ENCODE measurements around the gene SYTL2. TPM values are rescaled to one million over a fixed set of nuclear protein-coding genes. Genes with fewer than 3 reads are reported as not detected.
A peak's percentile ranks its signal among the peaks of the same experiment; 100 is the strongest.

The SYTL2 gene
- total and polyA plus RNA-seq, 4 donors: 24.0 to 34.7 (median 26.5) TPM

DNA sequence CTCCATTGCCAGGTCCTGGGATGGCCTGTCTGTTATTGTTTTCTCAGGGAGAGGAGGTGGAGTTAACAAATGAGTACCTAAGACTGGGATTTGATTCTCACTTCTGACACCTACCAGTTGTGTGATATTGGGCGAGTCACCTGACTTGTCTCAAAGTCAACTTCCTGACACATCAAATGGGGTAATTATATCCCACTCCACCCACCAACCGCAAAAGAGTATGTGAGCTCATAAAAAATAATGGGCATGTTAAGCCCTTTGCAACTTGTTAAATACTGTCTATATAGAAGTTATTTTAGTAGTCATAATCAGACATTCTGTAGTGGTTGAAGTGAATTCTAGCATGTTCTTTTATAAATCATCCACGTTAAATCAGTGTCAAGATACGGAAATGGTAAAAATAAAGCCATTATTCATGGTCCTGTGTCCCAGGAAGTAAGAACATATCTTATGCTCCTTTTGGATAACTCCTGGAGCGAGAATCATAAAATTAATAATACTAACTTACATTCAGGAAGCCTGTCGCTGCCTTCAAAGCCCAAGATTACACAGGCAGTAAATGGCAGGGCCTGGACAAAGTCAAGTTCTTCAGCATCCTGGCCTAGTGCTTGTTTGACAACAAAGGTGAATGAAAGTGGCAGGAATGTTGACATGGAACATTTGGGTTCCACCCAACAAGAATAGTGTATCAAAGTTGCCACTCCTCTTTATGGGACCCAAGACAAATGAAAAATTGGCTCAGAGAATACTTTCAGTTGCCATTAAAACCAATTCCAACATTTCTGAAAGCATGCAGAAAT is 54.3 kb downstream of the SYTL2 start:
- no peak for DNase-seq (ENCODE audit: low read depth in 4 of 6, low spot score in 6 of 6)
- no peaks in the 10 kb centered on the region for H3K4me1 ChIP-seq (ENCODE audit: control insufficient read depth, insufficient read depth, low read length)
- H3K27ac ChIP-seq (ENCODE audit: low read depth, low read length): no peak overlapping the region
- H3K36me3 ChIP-seq (ENCODE audit: control insufficient read depth, insufficient read depth, low read length): no peaks in the 10 kb centered on the region
- 90% methylated on average over 2 of the region's 6 CpGs for WGBS (ENCODE audit: insufficient coverage)
- H3K4me3 ChIP-seq (ENCODE audit: low read depth, low read length): no peak overlapping the region
- H3K9me3 ChIP-seq (ENCODE audit: control insufficient read depth, insufficient read depth, low read length): no peaks in the 10 kb centered on the region
- no peaks in the 10 kb centered on the region for H3K27me3 ChIP-seq (ENCODE audit: control insufficient read depth, insufficient read depth, low read length)

GRCh38 chr11:85755701-85756100 is 55.2 kb downstream of the SYTL2 start:
- no peaks in the 10 kb centered on the region for H3K9me3 ChIP-seq (ENCODE audit: control insufficient read depth, insufficient read depth, low read length)
- H3K4me1 ChIP-seq (ENCODE audit: control insufficient read depth, insufficient read depth, low read length): no peaks in the 10 kb centered on the region
- no peaks in the 10 kb centered on the region for H3K36me3 ChIP-seq (ENCODE audit: control insufficient read depth, insufficient read depth, low read length)
- DNase-seq (ENCODE audit: low read depth in 4 of 6, low spot score in 6 of 6): no peak
- no CpG with 5 or more reads among the region's 1 CpG for WGBS (ENCODE audit: insufficient coverage)
- no peak overlapping the region for H3K27ac ChIP-seq (ENCODE audit: low read depth, low read length)
- no peak overlapping the region for H3K4me3 ChIP-seq (ENCODE audit: low read depth, low read length)
- H3K27me3 ChIP-seq (ENCODE audit: control insufficient read depth, insufficient read depth, low read length): no peaks in the 10 kb centered on the region

DNA sequence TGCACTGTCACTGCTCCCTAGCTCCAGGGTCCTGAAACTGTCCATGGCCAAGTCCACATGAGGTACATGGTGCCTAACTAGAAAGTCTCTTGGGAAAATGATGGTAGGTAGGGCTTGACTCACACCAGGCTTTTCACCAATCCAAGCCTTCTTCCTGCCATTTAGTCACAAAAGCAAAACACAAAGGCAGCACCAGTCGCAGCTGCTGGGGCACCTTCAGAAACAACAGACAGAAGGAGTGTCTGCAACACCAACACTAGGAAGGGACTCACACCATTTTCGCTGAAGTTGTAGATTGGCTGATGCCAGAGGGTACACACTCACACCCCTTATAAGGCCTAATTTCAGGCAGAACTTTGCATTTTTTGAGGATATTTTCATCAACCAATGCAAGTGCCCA is 55.7 kb downstream of the SYTL2 start:
- DNase-seq (ENCODE audit: low read depth in 4 of 6, low spot score in 6 of 6): no peak
- no peaks in the 10 kb centered on the region for H3K36me3 ChIP-seq (ENCODE audit: control insufficient read depth, insufficient read depth, low read length)
- WGBS (ENCODE audit: insufficient coverage): 77% methylated on average over 2 of the region's 2 CpGs
- H3K27ac ChIP-seq (ENCODE audit: low read depth, low read length): no peak overlapping the region
- no peak overlapping the region for H3K4me3 ChIP-seq (ENCODE audit: low read depth, low read length)
- no peaks in the 10 kb centered on the region for H3K9me3 ChIP-seq (ENCODE audit: control insufficient read depth, insufficient read depth, low read length)
- H3K27me3 ChIP-seq (ENCODE audit: control insufficient read depth, insufficient read depth, low read length): no peaks in the 10 kb centered on the region
- no peaks in the 10 kb centered on the region for H3K4me1 ChIP-seq (ENCODE audit: control insufficient read depth, insufficient read depth, low read length)

GRCh38 chr11:85752890-85753581 is 57.9 kb downstream of the SYTL2 start:
- Histone ChIP-seq H3K27ac (ENCODE audit: low read depth, low read length) (no peak overlapping the region), H3K4me3 (ENCODE audit: low read depth, low read length) (no peak overlapping the region), H3K4me1 (ENCODE audit: control insufficient read depth, insufficient read depth, low read length) (no peaks in the 10 kb centered on the region), H3K9me3 (ENCODE audit: control insufficient read depth, insufficient read depth, low read length) (no peaks in the 10 kb centered on the region), H3K27me3 (ENCODE audit: control insufficient read depth, insufficient read depth, low read length) (no peaks in the 10 kb centered on the region), H3K36me3 (ENCODE audit: control insufficient read depth, insufficient read depth, low read length) (no peaks in the 10 kb centered on the region)
- no peak for DNase-seq (ENCODE audit: low read depth in 4 of 6, low spot score in 6 of 6)
- 87% methylated on average over 3 of the region's 7 CpGs for WGBS (ENCODE audit: insufficient coverage)

DNA sequence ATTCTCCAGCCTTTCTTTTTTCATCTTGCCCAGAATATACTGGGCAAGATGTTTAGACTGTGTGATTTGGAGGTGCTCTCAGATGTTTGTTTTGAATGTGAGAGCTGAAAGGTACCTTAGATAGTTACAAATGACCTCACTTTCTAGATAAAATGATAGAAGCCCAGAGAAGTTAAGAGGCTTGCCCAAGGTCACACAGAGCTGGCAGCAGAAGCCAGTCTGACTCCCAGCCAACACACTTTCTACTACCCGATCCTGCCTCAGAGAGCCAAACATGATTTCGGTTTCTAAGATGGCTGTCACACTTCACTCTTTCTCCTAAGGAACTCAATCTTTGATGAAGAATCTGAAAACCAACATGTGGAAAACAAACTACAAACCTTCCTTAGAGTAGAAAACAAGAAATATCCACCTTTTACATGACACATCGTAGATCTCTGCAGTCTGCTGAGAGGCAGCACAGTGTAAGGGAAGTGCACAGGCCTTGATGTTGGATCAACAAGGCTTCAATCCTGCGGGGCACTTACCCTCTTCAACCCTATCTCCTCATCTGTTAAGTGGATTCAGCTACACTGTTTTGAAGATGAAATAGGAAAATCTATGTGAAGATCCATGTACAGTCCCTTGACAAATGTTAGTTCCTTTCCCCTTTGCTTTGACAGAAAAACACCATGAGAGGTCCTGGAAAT is 58.6 kb downstream of the SYTL2 start:
- WGBS (ENCODE audit: insufficient coverage): 95% methylated on average over 3 of the region's 4 CpGs
- no peak for DNase-seq (ENCODE audit: low read depth in 4 of 6, low spot score in 6 of 6)
- no peaks in the 10 kb centered on the region for H3K27me3 ChIP-seq (ENCODE audit: control insufficient read depth, insufficient read depth, low read length)

DNA sequence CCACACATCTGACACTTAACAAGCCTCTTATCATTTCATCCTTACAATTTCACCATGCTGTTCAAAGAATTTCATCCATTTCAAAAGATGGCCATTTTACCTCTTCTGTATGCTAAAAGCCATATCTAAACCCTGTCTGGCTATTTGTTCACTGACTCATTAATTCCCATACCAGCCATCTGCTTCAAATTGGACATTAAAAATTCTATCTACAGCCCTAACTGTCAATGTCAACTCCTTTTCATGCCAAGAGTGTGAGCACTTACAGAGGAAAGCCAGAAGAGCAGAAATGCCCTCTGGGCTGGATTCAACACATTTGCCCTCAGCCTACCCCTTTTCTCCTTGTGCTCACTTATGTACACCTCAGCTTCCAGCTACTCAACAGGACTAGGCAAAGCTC is 59.2 kb downstream of the SYTL2 start:
- H3K4me3 ChIP-seq (ENCODE audit: low read depth, low read length): no peak overlapping the region
- no peaks in the 10 kb centered on the region for H3K36me3 ChIP-seq (ENCODE audit: control insufficient read depth, insufficient read depth, low read length)
- H3K9me3 ChIP-seq (ENCODE audit: control insufficient read depth, insufficient read depth, low read length): no peaks in the 10 kb centered on the region
- H3K4me1 ChIP-seq (ENCODE audit: control insufficient read depth, insufficient read depth, low read length): no peaks in the 10 kb centered on the region
- DNase-seq (ENCODE audit: low read depth in 4 of 6, low spot score in 6 of 6): peak in 1 of 6 donors; percentile 39
- H3K27ac ChIP-seq (ENCODE audit: low read depth, low read length): no peak overlapping the region
- H3K27me3 ChIP-seq (ENCODE audit: control insufficient read depth, insufficient read depth, low read length): no peaks in the 10 kb centered on the region

More for the DNA sequence above, 58.6 kb downstream of the SYTL2 start:
- no peaks in the 10 kb centered on the region for H3K4me1 ChIP-seq (ENCODE audit: control insufficient read depth, insufficient read depth, low read length)
- H3K4me3 ChIP-seq (ENCODE audit: low read depth, low read length): no peak overlapping the region
- H3K27ac ChIP-seq (ENCODE audit: low read depth, low read length): no peak overlapping the region
- H3K9me3 ChIP-seq (ENCODE audit: control insufficient read depth, insufficient read depth, low read length): no peaks in the 10 kb centered on the region
- no peaks in the 10 kb centered on the region for H3K36me3 ChIP-seq (ENCODE audit: control insufficient read depth, insufficient read depth, low read length)

DNA sequence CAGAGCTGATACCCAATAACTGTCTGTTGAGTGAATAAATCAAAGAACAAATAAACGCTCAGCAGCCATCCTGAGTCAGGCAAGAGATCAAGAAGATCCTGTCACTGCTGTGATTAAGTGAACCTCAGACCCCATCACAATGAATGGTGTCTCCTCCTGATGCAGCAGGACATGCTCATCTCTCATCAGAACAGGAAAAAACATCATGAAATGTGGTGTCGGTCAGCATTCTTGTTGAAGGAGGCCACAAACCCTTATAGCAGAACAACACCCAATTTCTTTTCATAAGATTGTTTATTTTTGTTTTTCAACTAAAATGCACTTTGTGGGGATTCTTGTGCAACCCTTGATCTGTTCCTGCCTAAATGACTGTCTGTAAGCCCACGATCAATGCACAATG is 60.3 kb downstream of the SYTL2 start:
- DNase-seq (ENCODE audit: low read depth in 4 of 6, low spot score in 6 of 6): no peak
- H3K4me3 ChIP-seq (ENCODE audit: low read depth, low read length): no peak overlapping the region
- H3K27me3 ChIP-seq (ENCODE audit: control insufficient read depth, insufficient read depth, low read length): no peaks in the 10 kb centered on the region
- no peaks in the 10 kb centered on the region for H3K36me3 ChIP-seq (ENCODE audit: control insufficient read depth, insufficient read depth, low read length)
- H3K27ac ChIP-seq (ENCODE audit: low read depth, low read length): no peak overlapping the region
- no peaks in the 10 kb centered on the region for H3K4me1 ChIP-seq (ENCODE audit: control insufficient read depth, insufficient read depth, low read length)
- 60% methylated on average over 1 of the region's 3 CpGs for WGBS (ENCODE audit: insufficient coverage)
- H3K9me3 ChIP-seq (ENCODE audit: control insufficient read depth, insufficient read depth, low read length): no peaks in the 10 kb centered on the region

GRCh38 chr11:85749884-85750283 is 61.1 kb downstream of the SYTL2 start:
- DNase-seq (ENCODE audit: low read depth in 4 of 6, low spot score in 6 of 6): no peak
- H3K4me3 ChIP-seq (ENCODE audit: low read depth, low read length): no peak overlapping the region
- no peaks in the 10 kb centered on the region for H3K9me3 ChIP-seq (ENCODE audit: control insufficient read depth, insufficient read depth, low read length)
- no peaks in the 10 kb centered on the region for H3K27me3 ChIP-seq (ENCODE audit: control insufficient read depth, insufficient read depth, low read length)
- H3K27ac ChIP-seq (ENCODE audit: low read depth, low read length): no peak overlapping the region
- WGBS (ENCODE audit: insufficient coverage): 83% methylated on average over 1 of the region's 2 CpGs
- no peaks in the 10 kb centered on the region for H3K4me1 ChIP-seq (ENCODE audit: control insufficient read depth, insufficient read depth, low read length)
- H3K36me3 ChIP-seq (ENCODE audit: control insufficient read depth, insufficient read depth, low read length): no peaks in the 10 kb centered on the region

GRCh38 chr11:85749287-85749834 is 61.6 kb downstream of the SYTL2 start:
- Histone ChIP-seq H3K27me3 (ENCODE audit: control insufficient read depth, insufficient read depth, low read length) (no peaks in the 10 kb centered on the region), H3K9me3 (ENCODE audit: control insufficient read depth, insufficient read depth, low read length) (no peaks in the 10 kb centered on the region), H3K4me3 (ENCODE audit: low read depth, low read length) (no peak overlapping the region), H3K27ac (ENCODE audit: low read depth, low read length) (no peak overlapping the region), H3K36me3 (ENCODE audit: control insufficient read depth, insufficient read depth, low read length) (no peaks in the 10 kb centered on the region), H3K4me1 (ENCODE audit: control insufficient read depth, insufficient read depth, low read length) (no peaks in the 10 kb centered on the region)
- WGBS (ENCODE audit: insufficient coverage): 100% methylated on average over 1 of the region's 3 CpGs
- DNase-seq (ENCODE audit: low read depth in 4 of 6, low spot score in 6 of 6): no peak

Data from spinal cord (tissue), 10 donors.